WERI-Rb-1 (cell line): Measurements from ENCODE around the gene CPD.
"Not testable (repeated sequence)": the region's sequence is repeated elsewhere in the genome, so short reads cannot be mapped to it uniquely, and the experiment has no call there.

ENCODE experiments used
- DNase-seq: peaks from one replicate; pipeline ENCODE4 v3.0.0-alpha.2; 2020
- H3K27ac ChIP-seq: fragments of 250-450 bp; sonication (Bioruptor Pico); 2 replicates; pipeline ENCODE4 v1.5.1; 2020; ENCODE audit warnings: mild to moderate bottlenecking, moderate library complexity
- H3K27me3 ChIP-seq: fragments of 250-450 bp; sonication (Bioruptor Pico); 2 replicates; pipeline ENCODE4 v1.5.1; 2021; ENCODE audit warnings: mild to moderate bottlenecking, low read depth, moderate library complexity; ENCODE audit not compliant: insufficient read depth, severe bottlenecking
- H3K36me3 ChIP-seq: fragments of 250-450 bp; sonication (Bioruptor Pico); 2 replicates; pipeline ENCODE4 v1.5.1; 2020; ENCODE audit warnings: mild to moderate bottlenecking, moderate library complexity
- H3K4me3 ChIP-seq: 2 replicates; pipeline ENCODE4 v1.5.1; 2011; ENCODE audit warnings: low read depth, mild to moderate bottlenecking, control low read depth, low read length
- H3K9me3 ChIP-seq: fragments of 250-450 bp; sonication (Bioruptor Pico); 2 replicates; pipeline ENCODE4 v1.5.1; 2021; ENCODE audit warnings: mild to moderate bottlenecking, moderate library complexity; ENCODE audit not compliant: severe bottlenecking
- TF ChIP-seq, protein P1 (sequence below): IDR thresholded peaks from 2 replicates; pipeline ENCODE4 v1.5.1; 2011; ENCODE audit warnings: low read depth, mild to moderate bottlenecking, control low read depth, inconsistent platforms, low read length

CPD gene

DNA sequence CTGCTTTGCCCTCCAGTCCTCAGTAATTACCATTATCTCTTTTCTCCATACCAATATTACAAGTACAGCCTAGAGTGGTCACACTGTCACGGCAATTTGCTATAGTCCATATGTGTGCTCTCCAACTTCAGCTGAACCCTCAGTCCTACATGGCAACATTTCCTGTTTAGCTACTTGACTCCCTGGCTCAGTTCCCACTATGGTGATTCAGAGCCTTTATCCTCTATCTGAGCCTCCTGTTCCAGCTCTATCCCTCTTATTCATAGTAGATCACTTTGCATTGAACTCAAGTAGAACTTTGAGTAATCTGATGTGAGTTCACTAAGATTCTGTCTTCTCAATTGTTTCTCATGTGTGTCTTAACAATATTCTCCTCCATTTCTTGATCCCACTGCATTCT, 54.8 kb downstream of the CPD start:
- Histone ChIP-seq H3K27me3 (no peaks in the 10 kb centered on the region), H3K27ac (no peak overlapping the region), H3K36me3 (peaks cover 54% of the 10 kb centered on the region), H3K9me3 (no peaks in the 10 kb centered on the region), H3K4me3 (no peak overlapping the region)
- TF ChIP-seq, protein P1, sequence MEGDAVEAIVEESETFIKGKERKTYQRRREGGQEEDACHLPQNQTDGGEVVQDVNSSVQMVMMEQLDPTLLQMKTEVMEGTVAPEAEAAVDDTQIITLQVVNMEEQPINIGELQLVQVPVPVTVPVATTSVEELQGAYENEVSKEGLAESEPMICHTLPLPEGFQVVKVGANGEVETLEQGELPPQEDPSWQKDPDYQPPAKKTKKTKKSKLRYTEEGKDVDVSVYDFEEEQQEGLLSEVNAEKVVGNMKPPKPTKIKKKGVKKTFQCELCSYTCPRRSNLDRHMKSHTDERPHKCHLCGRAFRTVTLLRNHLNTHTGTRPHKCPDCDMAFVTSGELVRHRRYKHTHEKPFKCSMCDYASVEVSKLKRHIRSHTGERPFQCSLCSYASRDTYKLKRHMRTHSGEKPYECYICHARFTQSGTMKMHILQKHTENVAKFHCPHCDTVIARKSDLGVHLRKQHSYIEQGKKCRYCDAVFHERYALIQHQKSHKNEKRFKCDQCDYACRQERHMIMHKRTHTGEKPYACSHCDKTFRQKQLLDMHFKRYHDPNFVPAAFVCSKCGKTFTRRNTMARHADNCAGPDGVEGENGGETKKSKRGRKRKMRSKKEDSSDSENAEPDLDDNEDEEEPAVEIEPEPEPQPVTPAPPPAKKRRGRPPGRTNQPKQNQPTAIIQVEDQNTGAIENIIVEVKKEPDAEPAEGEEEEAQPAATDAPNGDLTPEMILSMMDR = no peak
- DNase-seq = no peak

DNA sequence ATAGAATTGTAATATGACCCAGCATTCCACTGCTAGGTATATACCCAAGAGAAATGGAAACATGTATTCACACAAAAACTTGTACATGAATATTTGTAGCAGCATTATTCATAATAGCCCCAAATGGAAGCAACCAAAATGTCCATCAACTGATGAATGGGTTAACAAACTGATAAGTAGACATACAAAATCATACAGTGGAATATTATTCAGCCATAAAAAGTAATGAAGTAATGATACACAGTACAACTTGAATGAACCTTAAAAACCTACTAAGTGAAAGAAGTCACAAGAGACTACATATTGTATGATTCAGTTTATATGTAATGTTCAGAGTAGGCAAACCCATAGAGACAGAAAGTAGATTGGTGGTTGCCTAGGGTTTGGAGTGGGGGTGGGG, 58.0 kb downstream of the CPD start:
- Histone ChIP-seq H3K27me3 (no peaks in the 10 kb centered on the region), H3K9me3 (no peaks in the 10 kb centered on the region), H3K27ac (no peak overlapping the region), H3K4me3 (no peak overlapping the region), H3K36me3 (peaks cover 44% of the 10 kb centered on the region)
- TF ChIP-seq, protein P1 = no peak
- no peak for DNase-seq

DNA sequence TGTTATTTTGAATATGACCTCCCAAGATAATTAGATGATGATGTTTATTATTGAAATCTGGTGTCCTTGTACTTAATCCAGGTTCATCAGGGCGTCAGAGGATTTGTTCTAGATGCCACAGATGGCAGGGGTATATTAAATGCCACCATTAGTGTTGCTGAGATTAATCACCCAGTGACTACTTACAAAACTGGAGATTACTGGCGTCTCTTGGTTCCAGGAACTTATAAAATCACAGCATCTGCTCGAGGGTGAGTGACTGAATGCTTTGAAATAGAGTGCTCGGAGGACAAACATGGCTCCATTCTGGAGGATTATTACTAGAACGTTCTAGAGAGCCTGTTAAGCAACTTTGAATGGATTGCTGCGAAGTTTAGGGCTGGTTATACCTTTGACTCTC, 65.0 kb downstream of the CPD start:
- TF ChIP-seq, protein P1 = no peak
- H3K9me3 ChIP-seq = no peaks in the 10 kb centered on the region
- H3K4me3 ChIP-seq = no peak overlapping the region
- H3K36me3 ChIP-seq = peaks cover 18% of the 10 kb centered on the region
- DNase-seq = peak; percentile 50
- H3K27me3 ChIP-seq = no peaks in the 10 kb centered on the region
- peak overlapping the region; percentile 71 for H3K27ac ChIP-seq

DNA sequence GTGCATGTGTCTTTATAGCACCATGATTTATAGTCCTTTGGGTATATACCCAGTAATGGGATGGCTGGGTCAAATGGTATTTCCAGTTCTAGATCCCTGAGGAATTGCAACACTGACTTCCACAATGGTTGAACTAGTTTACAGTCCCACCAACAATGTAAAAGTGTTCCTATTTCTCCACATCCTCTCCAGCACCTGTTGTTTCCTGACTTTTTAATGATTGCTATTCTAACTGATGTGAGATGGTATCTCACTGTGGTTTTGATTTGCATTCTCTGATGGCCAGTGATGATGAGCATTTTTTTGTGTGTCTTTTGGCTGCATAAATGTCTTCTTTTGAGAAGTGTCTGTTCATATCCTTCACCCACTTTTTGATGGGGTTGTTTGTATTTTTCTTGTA, 67.9 kb downstream of the CPD start:
- H3K27me3 ChIP-seq, H3K27ac ChIP-seq, H3K4me3 ChIP-seq, DNase-seq, H3K9me3 ChIP-seq: not testable (repeated sequence)
- peaks cover 40% of the 10 kb centered on the region for H3K36me3 ChIP-seq

DNA sequence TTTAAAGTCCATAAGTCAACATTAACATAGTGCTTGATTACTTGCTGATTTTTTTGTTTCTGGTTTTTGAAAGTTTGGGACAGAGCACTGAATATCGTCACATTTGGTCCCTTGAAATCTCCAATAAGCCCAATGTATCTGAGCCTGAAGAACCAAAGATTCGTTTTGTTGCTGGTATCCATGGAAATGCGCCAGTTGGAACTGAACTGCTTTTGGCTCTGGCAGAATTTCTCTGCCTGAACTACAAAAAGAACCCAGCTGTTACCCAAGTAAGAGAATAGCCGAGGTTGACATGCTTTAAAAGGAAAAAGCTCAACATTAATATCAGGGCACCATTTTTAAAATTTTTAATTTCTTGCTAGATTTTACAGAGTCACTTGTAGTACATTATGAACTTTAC, 70.8 kb downstream of the CPD start:
- H3K9me3 ChIP-seq = no peaks in the 10 kb centered on the region
- H3K36me3 ChIP-seq = peaks cover 63% of the 10 kb centered on the region
- no peaks in the 10 kb centered on the region for H3K27me3 ChIP-seq
- no peak overlapping the region for H3K27ac ChIP-seq
- DNase-seq = no peak
- no peak overlapping the region for H3K4me3 ChIP-seq
- TF ChIP-seq, protein P1 = no peak

DNA sequence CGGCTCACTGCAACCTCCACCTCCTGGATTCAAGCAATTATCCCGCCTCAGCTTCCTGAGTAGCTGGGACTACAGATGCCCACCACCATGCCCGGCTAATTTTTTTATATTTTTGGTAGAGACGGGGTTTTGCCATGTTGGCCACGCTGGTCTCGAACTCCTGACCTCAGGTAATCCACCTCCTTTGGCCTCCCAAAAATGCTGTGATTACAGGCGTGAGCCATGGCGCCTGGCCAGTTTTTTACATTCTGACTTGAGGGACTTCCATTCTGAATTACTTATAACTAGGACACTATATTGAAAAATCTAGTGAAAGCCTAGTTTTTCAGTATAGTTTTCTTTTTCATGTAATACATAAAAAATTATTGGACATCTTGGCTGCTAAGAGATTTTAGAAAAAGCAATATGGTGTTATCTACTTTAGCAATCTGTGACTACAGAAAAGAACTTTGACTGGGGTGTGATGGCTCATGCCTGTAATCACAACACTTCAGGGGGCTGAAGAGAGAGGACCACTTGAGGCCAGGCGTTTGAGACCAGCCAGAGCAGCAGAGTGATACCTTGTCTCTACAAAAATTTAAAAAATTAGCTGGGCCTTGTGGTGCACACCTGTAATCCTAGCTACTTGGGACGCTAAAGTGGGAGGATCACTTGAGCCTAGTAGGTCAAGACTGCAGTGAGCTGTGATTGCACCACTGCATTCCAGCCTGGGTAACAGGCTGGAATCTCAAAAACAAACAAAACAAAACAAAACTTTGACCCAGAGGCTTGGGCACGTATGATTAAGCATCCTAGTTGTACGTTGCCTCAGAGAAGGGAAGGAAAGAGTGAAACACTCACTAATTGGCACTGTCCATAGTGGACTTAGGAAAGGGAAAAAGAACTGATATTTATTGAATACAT, 71.6 kb downstream of the CPD start:
- Histone ChIP-seq H3K9me3 (no peaks in the 10 kb centered on the region), H3K27ac (no peak overlapping the region), H3K36me3 (peaks cover 63% of the 10 kb centered on the region), H3K27me3 (no peaks in the 10 kb centered on the region), H3K4me3 (no peak overlapping the region)
- no peak for DNase-seq
- TF ChIP-seq, protein P1 = no peak
